Stimulated activated CD8-positive, alpha-beta memory T cell treated with anti-CD3 and anti-CD28 coated beads, Interleukin-7, amount 100 ng/mL, for 48 hours (primary cell): ENCODE results near the gene ELAVL3.
"Not testable (repeated sequence)": the region's sequence is repeated elsewhere in the genome, so short reads cannot be mapped to it uniquely, and the experiment has no call there.

Experiments used
- DNase-seq, 2 donors: peaks; one replicate each; pipeline ENCODE4 v3.0.0-alpha.2; 2020; ENCODE audit warnings: low read depth in 1 of 2; ENCODE audit errors: extremely low read depth in 1 of 2

Gene ELAVL3

DNA sequence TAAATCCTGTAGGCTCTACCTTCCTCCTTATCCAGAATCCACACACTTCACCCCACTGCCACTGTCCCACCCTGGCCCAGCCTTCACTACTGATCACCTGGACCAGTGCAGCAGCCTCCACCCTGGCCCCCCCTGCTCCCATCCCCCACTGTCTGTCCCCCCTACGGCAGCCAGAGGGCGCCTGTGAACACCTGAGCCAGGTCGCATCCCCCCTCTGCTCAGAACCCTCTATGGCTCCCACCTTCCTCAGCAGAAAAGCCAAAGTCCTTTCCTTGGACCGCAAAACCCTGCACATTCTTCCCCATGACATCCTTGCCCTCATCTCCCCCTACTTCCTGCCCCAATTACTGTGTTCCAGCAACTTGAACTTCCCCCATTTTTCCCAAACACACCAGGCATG lies 20.6 kb downstream of the ELAVL3 start:
- DNase-seq = no peak

DNA sequence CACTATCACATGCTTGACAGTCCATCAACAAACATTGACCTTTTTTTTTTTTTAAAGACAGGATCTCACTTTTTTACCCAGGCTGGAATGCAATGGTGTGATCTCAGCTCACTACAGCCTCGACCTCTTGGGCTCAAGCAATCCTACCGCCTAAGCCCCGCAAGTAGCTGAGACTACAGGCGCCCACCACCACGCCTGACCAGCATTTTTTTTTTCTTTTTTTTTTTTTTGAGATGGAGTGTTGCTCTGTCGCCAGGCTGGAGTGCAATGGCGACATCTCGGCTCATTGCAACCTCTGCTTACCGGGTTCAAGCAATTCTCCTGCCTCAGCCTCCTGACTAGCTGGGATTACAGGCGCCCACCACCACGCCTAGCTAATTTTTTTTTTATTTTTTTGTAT lies 21.9 kb downstream of the ELAVL3 start:
- DNase-seq = not testable (repeated sequence)

DNA sequence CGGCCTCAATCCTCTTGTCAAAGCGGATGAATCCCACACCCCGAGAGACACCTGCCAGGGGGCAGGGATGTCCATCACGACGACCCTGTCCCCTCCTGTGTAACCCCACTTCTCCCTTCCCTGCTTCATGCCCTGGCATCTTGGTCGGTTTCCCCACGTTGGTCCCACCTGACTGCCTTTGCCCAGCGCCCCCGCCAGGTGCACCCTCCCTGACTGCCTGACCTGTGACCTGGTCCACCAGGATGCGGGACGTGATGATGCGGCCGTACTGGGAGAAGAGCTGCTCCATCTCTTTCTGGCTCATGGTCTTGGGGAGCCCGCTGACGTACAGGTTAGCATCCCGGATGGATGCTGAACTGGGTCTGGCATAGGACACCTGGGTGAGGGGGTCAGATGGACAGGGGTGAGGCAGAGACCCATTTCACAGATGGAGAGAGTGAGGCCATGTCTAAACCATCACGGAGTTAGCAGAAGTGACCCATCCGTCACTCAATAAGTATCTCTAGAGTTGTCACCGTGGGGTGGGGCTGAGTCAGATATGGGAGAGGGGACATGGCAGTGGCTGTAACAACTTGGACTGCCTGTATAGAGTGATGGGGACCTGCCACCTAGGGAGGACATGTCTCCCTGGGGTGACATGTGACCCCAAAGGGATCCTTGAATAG lies 22.5 kb downstream of the ELAVL3 start:
- DNase-seq = no peak

DNA sequence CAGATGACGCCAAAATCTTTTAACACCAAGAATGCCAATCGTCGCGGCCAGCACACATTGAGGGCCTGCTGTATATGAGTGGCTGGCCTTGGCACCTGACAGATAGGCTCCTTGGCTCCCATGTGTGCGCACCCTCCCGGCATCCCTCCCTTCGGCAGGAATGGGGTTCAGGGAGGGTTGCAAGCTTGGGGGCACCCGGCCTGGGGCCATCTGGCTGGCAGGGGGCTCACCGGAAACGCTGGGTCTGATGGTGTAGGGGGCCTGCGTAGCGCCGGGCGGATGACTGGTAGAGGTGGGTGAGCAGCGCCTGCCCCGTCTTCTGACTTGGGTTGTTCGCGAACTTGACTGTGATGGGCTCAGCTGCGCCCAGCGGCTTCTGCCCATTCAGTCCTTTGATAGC lies 23.0 kb downstream of the ELAVL3 start:
- DNase-seq = no peak

DNA sequence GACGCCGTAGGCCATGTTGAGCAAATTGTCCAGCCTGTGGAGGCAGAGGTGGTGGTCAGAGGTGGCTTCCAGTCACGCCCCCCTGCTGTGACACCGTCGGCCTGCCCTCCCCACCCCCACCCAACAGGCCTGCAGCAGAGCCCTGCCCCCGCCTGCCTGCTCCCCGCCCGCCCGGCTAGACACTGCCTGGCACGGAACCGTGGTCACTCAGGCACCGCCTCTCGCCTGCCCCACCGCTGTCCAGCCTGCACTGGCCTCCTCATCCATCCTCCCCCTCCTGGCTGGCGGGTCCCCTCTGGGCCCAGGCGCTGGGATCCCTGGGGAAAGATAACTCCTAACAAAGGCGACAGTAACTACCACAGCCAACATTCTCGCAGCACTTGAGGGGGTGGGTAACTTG lies 23.7 kb downstream of the ELAVL3 start:
- DNase-seq = no peak

DNA sequence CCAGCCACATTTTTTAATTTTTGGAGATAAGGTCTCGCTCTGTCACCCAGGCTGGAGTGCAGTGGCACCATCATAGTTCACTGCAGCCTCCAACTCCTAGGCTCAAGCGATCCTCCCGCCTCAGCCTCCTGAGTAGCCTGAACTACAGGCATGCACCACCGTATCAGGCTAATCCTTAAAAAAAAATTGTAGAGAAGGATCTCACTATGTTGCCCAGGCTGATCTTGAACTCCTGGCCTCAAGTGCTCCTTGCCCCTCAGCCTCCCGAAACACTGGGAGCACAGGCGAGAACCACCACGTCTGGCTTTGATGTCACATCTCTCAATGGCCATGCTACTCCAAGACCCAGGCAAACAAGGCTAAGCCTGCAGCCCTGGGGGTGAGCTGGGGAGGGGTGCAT lies 24.2 kb downstream of the ELAVL3 start:
- DNase-seq = no peak

DNA sequence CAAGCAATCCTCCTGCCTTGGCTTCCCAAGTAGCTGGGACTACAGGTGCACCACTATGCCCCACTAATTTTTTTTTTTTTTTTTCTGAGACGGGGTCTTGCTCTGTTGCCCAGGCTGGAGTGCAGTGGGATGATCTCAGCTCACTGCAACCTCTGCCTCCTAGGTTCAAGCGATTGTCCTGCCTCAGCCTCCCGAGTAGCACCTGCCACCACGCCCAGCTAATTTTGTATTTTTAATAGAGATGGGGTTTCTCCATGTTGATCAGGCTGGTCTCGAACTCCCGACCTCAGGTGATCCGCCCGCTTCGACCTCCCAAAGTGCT lies 25.7 kb downstream of the ELAVL3 start:
- not testable (repeated sequence) for DNase-seq

DNA sequence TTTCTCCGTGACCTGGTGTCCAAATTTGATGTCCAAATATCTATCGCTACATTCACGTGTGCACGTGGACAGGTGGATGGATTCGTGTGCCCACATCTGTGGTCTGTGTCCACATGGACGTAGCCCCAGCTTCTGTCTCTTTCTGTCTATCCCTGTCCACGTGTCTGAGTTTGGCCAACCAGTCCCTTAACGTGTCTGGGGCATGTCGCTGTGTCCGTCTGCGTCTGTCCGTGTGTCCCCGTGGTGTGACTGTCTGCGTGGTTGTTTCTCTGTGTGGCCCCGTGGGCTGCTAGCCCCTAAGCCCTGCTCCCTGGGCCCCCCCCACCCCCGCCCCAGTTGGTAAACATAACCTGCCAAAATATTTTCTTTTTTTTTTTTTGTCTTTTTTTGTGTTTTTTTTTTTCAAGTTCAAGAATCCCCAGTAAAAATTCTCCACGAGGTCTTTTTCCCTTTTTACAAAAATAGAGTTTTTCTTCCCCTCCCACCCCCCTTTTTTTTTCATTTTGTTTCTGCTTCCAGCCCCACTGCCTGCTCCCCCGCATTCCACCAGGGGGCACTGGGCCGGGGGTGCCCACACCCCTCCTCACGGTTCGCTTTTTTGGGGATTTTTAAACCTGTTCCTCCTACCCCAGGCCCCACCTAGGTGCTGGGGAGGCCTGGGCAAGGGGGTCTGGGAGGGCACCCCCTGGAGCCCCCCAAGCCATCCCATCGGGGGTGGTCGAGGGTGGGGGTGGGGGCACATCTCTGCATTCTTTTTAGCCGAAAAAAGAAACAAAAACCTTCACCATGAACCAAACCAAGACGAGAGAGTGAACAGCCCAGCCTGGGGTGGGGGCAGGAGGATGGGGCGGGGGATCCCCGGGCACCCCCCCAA lies 27.1 kb downstream of the ELAVL3 start:
- no peak for DNase-seq

DNA sequence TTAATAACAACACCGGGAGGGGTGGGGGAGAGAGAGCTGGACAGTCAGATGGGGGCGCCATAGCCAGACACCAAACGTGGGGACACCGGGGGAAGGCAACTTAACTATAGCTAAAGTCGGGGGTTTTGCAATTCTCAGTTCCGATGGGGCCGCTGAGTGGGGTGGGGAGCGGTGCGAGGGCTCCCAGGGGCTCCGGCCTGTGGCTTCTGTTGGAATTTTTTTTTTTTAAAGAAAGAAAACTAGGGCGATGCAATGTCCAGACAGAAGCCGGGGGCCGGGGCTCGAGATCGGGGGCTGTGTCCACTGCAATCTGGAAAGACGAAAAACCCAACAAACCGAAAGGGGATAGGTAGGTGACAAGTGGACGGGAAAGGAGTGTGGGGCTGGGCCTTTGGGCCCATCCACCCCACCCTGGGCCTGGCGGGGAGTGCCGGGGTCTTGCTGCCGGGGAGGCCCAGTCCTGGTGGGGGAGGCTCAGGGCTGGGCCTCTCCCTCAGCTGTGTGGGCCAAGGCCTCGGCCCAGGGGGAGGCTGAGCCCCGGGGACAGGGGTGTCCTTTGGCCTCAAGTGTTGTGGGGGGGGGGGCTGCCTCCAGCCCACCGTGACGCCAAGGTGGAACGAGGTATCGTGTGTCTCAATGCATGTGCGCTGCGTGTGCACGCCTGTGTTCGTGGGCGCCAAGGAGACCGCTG lies 28.1 kb downstream of the ELAVL3 start:
- DNase-seq = no peak

DNA sequence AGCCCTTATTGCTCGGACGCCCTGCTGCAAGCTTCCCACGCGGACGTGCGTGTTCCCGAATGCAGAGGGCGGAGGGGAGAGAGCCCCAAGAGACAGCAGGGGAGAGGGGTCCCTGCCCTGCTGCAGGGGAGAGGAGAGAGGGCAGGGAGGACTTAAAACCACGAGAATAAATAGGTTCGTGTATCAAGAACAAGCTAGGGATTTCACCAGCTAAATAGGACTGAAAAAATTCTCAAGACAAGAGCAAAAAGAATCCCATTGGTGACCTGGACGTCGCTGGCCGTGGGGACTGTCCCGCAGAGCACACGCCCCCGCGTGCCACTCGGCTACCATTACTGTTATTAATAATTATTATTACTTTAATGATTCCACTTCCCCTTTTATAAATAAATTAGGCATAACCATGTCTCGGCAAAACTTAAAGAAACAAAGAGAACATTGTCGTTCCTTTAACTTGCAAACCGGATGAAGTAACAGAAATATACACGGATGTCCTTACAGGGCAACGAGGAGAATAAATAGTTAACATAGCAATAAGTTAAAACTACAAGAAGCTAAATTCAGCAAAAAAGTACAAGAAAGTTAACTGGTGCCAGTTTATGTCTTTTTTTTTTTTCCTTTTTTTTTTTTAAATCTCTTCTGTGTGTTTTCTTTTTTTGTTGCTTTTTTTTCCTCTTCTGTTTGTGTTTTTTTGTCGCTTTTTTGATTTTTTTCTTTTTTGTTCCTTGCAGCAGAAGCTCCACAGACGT lies 28.8 kb downstream of the ELAVL3 start:
- DNase-seq = no peak

DNA sequence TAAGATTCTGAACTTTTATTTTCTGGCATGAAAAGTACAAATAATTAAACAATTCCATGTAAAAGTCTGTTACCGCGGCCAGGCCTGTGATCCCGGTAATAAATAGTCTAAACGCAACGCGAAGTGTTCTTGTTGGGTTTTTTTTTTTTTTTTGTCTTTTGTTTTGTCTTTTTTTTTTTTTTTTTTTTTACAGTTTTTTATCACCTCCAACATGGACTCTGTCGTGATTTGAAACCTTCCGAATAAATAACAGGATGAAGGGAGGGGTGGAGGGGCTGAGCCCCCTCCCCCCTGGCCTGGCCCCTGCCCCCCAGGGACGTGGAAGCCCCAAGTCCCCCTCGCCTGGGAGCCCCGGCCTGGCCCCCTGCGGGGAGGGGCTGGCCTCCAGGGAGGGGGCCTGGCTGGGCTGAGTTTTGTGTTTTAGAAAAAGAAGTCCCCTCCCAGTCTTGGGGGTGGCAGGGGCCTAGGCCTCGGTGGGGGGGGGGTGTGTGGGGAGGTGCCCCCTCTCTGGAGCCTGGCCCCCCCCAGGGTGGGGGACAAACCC lies 29.4 kb downstream of the ELAVL3 start:
- DNase-seq = no peak

DNA sequence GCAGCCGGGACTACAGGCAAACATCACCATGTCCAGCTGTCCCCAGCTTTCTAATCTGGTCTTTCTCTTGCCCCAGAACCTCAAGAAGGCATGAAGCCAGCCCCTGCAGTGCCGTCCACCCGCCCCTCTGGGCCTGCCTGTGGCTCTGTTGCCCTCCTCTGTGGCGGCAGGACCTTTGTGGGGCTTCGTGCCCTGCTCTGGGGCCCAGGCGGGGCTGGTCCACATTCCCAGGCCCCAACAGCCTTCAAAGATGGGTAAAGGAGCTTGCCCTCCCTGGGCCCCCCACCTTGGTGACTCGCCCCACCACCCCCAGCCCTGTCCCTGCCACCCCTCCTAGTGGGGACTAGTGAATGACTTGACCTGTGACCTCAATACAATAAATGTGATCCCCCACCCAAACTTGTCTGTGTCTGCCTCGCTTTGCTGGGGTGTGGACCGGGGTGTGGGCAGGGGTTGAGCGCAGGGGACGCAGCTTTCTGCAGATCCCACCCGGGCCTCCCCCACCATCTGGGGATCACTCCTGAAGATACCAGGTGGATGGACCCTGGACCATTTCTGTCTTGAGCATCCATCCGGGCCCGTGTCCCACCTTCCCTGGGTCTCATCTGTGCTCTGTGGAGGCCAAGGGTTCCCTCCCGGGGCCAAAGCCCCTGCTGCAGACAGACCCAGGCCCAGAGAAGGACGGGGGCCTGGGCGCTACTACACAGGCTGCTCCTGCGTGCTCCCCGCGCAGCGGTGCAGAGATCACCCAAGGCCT lies 30.1 kb downstream of the ELAVL3 start:
- DNase-seq = no peak

DNA sequence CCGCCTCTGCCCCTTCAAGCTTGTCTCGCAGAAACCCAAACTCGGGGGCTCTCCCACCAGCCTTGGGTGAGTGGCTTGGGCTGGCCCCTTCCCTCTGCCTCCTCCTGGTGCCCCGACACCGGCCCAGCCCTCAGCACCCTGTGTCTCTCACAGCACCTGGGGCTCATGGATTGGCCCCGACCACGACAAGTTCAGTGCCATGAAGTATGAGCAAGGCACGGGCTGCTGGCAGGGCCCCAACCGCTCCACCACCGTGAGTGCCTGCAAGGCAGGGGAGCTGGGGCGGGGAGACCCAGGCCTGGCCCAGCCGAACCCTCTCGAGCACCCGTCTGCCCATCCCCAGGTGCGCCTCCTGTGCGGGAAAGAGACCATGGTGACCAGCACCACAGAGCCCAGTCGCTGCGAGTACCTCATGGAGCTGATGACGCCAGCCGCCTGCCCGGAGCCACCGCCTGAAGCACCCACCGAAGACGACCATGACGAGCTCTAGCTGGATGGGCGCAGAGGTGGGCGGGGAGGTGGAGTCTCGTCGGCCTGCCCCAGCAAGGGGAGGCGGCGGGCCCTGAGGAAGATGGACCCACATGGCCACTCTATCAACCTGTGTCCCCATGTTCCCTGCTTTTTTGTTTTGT lies 31.8 kb downstream of the ELAVL3 start:
- DNase-seq = no peak

DNA sequence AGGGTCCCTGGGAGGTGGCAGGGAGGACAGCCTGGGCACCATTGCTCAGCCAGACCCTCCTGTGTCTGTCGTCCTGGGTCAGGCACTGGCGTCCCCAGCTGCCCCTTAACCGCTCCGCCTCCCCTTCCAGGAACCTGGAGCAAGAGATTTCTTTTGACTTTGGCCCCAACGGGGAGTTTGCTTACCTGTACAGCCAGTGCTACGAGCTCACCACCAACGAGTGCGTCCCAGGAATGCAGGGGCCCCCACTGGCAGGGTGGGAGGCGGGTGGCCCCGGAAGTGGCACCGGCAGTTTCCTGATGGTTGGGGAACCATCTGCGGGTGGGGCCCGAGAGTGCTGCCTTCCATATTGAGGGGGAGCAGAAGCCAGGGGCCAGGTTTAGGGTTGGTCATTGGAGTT lies 32.4 kb downstream of the ELAVL3 start:
- DNase-seq = no peak

DNA sequence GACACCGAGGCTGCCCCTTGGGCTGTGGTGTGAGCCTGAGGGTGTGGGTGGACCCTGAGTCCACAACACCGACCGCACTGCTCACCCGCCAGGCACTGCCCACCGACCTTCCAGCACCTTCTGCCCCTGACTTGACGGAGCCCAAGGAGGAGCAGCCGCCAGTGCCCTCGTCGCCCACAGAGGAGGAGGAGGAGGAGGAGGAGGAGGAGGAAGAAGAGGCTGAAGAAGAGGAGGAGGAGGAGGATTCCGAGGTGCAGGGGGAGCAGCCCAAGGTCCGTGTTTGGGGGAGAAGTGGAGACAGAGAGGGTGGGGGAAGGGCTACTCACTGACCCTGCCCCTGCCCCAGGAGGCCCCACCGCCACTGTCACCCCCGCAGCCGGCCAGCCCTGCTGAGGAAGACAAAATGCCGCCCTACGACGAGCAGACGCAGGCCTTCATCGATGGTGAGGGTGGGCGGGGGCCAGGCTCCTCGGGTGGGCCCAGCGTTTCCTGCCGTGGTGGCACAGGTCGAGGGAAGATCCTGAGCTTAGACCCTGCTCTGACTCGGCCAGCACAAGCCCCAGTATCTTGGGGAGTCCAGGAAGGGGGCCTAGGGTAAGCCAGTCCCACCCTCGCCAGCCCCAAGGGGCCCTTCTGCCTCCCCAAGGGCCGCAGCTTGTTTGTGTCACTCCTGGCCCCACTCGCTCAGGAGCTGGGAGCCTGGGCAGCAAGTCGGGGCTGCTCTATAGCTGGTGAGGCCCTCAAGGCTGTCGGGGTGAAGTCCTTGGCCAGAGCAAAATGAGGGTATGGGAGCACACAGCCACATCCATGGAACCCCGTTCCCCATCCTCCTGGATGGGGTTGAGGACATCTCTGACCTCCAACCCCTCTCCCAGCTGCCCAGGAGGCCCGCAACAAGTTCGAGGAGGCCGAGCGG lies 33.2 kb downstream of the ELAVL3 start:
- DNase-seq = no peak

DNA sequence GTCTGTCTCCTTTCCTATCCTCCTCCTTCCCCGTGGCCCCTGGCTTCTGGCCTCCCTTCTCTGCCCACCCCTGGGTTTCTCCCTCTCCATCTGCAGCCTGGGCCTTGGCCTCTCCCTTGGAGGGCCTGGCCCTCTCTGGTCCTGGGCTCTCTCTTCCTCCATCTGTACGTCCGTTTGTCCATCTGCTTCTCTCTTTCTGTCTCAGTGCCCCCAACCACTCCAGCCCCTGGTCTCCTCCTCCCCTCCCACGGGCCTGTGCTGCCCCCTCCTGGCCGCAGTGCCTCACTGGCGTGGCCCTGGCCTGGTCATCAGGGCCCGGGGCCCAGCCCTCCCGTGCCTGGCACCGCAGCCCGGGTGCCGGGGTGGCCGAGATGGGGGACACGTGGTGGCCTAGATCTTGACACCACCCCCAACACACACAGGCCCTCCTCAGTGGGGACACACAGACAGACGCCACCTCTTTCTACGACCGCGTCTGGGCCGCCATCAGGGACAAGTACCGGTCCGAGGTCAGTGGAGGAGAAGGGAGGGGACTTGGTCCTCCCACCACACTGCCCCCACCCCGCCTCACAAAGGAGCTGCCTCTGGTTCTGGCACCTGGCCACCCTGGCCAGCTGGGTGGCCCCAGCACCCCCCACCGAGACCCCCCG lies 34.1 kb downstream of the ELAVL3 start:
- no peak for DNase-seq

DNA sequence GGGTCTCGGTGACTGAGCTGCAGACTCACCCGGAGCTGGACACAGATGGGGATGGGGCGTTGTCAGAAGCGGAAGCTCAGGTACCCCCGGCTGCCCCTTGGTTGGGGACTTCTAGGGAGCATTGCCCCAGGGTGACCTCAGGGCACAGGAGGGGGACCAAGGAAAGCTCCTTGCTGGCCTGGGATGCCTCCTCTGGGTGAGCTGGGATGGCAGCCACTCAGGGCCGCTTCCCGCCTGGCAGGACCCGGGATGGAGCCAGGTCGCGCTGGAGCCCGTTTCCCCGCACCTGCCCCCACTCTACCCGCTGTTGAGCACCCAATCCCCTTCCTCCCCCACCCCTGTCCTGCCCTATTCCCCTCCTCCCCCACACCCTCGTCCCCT lies 34.6 kb downstream of the ELAVL3 start:
- no peak for DNase-seq

DNA sequence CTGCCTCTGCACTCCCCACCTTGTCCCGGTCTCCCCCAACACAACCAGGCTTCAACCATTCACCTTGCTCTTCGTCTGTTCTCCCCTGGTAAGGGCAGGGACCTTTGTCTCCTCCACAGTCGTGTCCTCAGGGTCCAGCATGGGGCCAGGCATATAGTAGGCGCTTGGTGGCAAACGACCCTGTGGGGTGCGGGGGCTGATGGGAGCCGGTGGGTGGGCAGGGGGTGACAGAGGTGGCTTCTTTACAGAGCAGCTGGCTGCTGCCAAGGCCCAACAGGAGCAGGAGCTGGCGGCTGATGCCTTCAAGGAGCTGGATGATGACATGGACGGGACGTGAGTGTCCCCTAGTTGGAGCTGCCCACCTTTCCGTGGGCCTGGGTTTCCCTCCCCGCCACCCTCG lies 35.7 kb downstream of the ELAVL3 start:
- no peak for DNase-seq
